Muscle layer of duodenum (tissue), 2 donors: ENCODE results near the gene RGS21.

Experiments
- H3K27ac ChIP-seq: one replicate; pipeline ENCODE4 v1.7.0; 2013; ENCODE audit warnings: mild to moderate bottlenecking, low read length
- H3K27me3 ChIP-seq: one replicate; pipeline ENCODE4 v1.7.0; 2013; ENCODE audit warnings: low read depth, mild to moderate bottlenecking, control low read depth, low read length
- H3K36me3 ChIP-seq, 2 donors: one replicate each; pipeline ENCODE4 v1.7.0; 2013; ENCODE audit warnings: low read length in 2 of 2, control low read depth in 1 of 2, mild to moderate bottlenecking in 1 of 2; ENCODE audit not compliant: insufficient read depth in 2 of 2, control insufficient read depth in 1 of 2
- H3K4me1 ChIP-seq, 2 donors: one replicate each; pipeline ENCODE4 v1.7.0; 2013; ENCODE audit warnings: low read length in 2 of 2, mild to moderate bottlenecking in 2 of 2, control low read depth in 1 of 2, moderate library complexity in 1 of 2; ENCODE audit not compliant: insufficient read depth in 2 of 2, control insufficient read depth in 1 of 2
- H3K4me3 ChIP-seq, 2 donors: one replicate each; pipeline ENCODE4 v1.7.0; 2013; ENCODE audit warnings: low read length in 2 of 2, low read depth in 1 of 2, mild to moderate bottlenecking in 1 of 2
- H3K9me3 ChIP-seq, 2 donors: one replicate each; pipeline ENCODE4 v1.7.0; 2013; ENCODE audit warnings: low read length in 2 of 2, control low read depth in 1 of 2, mild to moderate bottlenecking in 1 of 2; ENCODE audit not compliant: control insufficient read depth in 1 of 2
- donor health status: healthy.

The RGS21 gene

DNA sequence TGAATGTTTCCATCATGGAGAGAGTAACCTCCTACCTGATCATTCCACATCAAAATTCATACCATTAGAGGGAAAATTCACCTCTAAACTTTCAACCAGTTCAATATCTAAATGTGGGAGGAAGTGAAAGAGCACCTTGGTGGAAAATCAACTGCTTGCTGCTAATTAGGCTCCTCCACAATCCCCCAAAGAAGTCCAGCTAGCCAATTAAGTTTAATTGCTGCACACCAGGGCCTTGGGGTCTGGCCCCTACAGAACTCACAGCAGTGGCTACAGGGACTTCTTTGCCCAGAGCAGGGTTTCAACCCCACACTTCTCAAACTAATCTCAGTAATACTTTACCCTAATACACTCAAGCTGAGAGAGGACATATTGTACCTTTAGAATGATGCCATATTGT is 62.1 kb downstream of the RGS21 start:
- H3K4me1 ChIP-seq = no peaks in the 10 kb centered on the region
- H3K36me3 ChIP-seq = no peaks in the 10 kb centered on the region
- H3K4me3 ChIP-seq = no peak overlapping the region
- no peaks in the 10 kb centered on the region for H3K9me3 ChIP-seq
- H3K27me3 ChIP-seq = no peaks in the 10 kb centered on the region
- H3K27ac ChIP-seq = no peak overlapping the region

DNA sequence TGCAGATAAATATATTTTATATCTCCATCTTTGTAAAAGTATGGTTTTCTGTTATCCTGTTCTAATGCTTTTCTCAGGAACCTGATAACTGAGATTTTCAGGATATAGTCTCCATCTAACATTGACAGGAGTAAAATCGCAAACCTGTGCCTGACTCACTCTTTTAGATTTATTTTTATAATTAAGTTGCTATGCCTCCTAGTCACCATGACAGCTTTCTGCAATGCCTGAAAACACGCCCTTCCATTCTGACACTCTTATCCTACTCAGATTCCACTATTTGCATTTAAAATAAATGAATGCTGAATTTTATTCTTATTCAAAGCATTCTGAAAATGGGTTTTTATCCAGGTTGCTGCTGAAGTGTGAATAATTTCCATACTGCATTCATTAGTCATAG is 62.8 kb downstream of the RGS21 start:
- Histone ChIP-seq H3K27ac (no peak overlapping the region), H3K27me3 (no peaks in the 10 kb centered on the region), H3K4me1 (no peaks in the 10 kb centered on the region), H3K4me3 (no peak overlapping the region), H3K9me3 (no peaks in the 10 kb centered on the region), H3K36me3 (no peaks in the 10 kb centered on the region)

DNA sequence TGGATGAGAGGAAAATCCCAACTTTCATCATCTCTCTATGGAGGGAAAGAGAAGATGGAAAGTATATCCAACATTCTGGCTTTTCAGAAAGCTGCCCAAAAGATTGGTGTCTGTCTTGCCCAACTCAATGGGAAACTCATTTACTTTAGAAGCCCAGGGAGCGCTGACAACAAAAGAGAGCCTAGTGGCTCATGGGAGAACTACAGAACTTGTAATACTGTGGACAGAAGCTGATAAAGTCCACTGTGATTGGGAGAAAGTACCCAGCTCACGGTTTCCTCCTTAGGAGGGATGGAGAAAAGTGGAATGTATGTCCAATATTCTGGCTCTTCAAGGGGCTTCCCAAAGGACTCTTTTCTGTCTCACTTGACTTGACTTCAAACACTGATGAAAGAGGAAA is 66.0 kb downstream of the RGS21 start:
- no peak overlapping the region for H3K4me3 ChIP-seq
- H3K4me1 ChIP-seq = no peaks in the 10 kb centered on the region
- no peaks in the 10 kb centered on the region for H3K36me3 ChIP-seq
- H3K27ac ChIP-seq = no peak overlapping the region
- no peaks in the 10 kb centered on the region for H3K27me3 ChIP-seq
- H3K9me3 ChIP-seq = no peaks in the 10 kb centered on the region

DNA sequence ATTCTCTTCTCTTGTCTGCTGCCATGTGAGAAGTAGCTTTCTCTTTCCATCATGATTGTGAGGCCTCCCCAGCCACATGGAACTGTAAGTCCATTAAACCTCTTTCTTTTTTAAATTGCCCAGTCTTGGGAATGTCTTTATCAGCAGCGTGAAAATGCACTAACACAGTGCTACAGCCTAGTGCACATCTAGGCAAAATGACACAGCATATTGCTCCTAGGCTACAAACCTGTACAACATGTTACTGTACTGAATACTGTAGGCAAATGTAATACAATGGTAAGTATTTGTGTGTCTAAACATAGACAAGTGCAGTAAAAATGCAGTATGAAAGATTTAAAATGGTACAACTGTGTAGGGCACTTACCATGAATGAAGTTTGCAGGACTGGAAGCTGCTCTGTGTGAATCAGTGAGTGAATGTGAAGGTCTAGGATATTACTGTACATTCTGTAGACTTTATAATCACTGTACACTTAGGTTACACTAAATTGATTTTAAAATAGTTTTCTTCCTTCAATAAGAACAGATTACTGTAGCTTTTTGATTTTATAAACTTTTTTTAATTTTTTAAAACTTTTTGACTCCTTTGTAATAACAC is 69.4 kb downstream of the RGS21 start:
- Histone ChIP-seq H3K4me3 (no peak overlapping the region), H3K4me1 (no peaks in the 10 kb centered on the region), H3K9me3 (no peaks in the 10 kb centered on the region), H3K27me3 (no peaks in the 10 kb centered on the region), H3K27ac (no peak overlapping the region), H3K36me3 (no peaks in the 10 kb centered on the region)

DNA sequence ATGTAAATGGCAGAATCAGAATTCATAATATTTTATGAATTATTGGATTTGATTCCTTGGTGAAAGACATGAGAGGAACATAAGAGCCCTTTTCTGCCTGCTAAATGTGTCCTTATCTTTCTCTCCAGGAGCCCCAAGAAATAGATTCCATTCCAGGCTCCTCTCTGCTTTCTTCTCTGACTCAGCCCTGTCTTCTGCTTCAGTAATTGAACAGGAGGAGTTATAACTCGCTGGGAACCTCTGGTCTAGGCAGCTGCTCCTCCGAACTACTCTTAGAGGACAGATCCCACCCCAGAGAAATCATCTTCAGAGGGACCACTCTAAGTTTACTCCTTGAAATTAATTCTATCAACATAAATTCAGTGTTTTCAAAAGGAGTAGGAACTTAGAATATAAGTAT is 78.4 kb downstream of the RGS21 start:
- H3K27me3 ChIP-seq = no peaks in the 10 kb centered on the region
- H3K4me1 ChIP-seq = no peaks in the 10 kb centered on the region
- H3K4me3 ChIP-seq = no peak overlapping the region
- no peak overlapping the region for H3K27ac ChIP-seq
- no peaks in the 10 kb centered on the region for H3K36me3 ChIP-seq
- H3K9me3 ChIP-seq = no peaks in the 10 kb centered on the region

DNA sequence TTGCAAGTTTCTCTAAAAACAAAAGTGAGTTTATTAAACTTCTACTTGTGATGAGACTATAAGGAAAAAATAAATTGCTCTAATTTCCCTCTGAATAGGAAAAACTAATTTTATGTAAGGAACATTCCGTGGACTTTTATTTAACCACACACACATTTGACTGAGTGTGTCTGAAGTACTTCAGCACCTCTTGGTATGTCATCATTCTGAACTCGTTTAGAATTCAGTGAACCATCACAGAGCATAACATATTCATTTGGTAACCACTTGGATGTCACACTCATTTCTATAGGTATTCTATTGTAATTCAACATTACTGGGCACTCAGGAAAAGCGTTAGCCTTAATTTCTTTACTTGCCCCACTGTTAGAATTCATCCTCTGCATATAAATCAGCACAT is 79.1 kb downstream of the RGS21 start:
- H3K9me3 ChIP-seq = no peaks in the 10 kb centered on the region
- no peak overlapping the region for H3K4me3 ChIP-seq
- H3K27me3 ChIP-seq = no peaks in the 10 kb centered on the region
- H3K27ac ChIP-seq = no peak overlapping the region
- H3K4me1 ChIP-seq = no peaks in the 10 kb centered on the region
- H3K36me3 ChIP-seq = no peaks in the 10 kb centered on the region

DNA sequence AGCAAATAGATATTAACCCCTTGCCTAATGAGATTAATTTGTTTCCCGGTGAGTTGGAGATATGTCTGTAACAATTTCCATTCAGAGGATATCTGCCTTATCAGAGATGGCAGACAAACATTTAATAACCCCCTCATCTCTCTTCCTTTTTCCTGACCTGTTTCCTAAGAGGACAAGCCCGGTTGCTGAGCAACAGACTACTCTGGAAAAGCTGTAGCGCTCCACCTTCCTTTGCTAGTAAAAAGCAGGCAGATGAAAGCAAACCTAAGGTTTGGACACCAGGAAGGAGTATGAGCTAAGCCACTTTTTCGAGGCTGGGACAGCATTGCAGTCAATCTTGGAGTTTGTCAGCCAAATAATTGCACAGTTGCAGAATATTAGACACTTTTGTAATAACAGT is 82.4 kb downstream of the RGS21 start:
- Histone ChIP-seq H3K4me1 (no peaks in the 10 kb centered on the region), H3K27ac (no peak overlapping the region), H3K27me3 (no peaks in the 10 kb centered on the region), H3K36me3 (no peaks in the 10 kb centered on the region), H3K4me3 (no peak overlapping the region), H3K9me3 (no peaks in the 10 kb centered on the region)

DNA sequence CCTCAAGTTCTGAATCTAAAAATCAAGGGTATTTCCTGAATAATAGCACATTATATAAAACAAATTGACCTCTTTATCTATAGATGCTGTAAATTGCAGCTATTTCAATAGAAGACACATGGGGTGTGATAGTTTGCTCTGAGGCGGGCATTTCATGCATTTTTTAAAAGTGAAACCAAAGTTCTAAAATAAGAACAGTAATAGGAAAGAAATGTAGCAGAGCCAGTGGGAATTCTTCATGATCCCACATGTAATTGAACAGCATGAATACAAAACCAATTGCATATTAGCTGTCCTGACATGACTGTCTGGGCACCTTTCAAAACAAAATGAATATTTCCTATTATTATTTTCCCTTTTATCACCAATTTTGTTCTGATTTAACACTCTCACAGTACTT is 85.0 kb downstream of the RGS21 start:
- Histone ChIP-seq H3K4me3 (no peak overlapping the region), H3K36me3 (no peaks in the 10 kb centered on the region), H3K27ac (no peak overlapping the region), H3K27me3 (no peaks in the 10 kb centered on the region), H3K9me3 (no peaks in the 10 kb centered on the region), H3K4me1 (no peaks in the 10 kb centered on the region)

DNA sequence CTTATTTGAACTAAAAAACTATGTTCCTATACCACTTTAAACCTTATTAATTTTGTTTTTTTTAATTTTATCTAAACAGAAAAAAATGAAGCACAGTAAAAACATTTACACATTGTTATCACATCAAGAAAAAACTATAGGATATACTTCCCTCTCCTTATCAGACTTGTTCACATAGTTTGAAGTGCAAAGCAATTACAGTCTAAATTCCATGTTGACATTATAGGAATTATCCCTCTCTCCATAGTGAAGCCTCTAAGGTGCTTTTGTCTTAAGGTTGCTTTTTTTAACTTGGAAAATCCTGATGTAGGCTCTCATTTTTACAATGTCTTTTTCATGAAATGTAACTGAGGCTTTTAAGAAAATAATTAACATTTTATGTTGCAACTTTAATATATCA is 85.8 kb downstream of the RGS21 start:
- no peaks in the 10 kb centered on the region for H3K9me3 ChIP-seq
- H3K4me1 ChIP-seq = no peaks in the 10 kb centered on the region
- no peak overlapping the region for H3K4me3 ChIP-seq
- no peaks in the 10 kb centered on the region for H3K36me3 ChIP-seq
- no peaks in the 10 kb centered on the region for H3K27me3 ChIP-seq
- H3K27ac ChIP-seq = no peak overlapping the region

DNA sequence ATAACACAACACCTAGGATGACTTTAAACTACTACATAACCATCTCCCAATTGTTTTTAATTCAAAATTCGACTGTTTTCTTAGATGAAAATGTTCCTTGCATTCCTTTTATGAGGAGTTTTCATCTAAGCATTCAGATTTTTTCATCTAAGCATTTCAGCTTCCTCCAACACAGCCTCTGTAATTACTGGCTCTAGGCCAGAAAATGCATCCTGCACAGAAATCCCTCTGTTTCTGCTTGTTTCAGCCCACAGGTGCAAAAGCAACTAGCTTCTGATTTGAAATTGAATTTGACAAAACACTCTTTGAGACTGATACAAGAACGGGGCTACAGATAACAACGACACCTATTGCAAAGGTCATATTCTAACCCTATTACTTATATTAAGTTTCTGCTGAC is 90.4 kb downstream of the RGS21 start:
- Histone ChIP-seq H3K27ac (no peak overlapping the region), H3K36me3 (no peaks in the 10 kb centered on the region), H3K27me3 (no peaks in the 10 kb centered on the region), H3K4me1 (no peaks in the 10 kb centered on the region), H3K4me3 (no peak overlapping the region), H3K9me3 (no peaks in the 10 kb centered on the region)
